GM18511 (cell line): ENCODE data around the gene CLCN7.
A peak's percentile ranks its signal among the peaks of the same experiment; 100 is the strongest.

Experiments
- ATAC-seq: cut with Tn5 transposase; IDR thresholded peaks from one replicate; pipeline ENCODE4 v1.9.1; 2021; ENCODE audit warnings: mild to moderate bottlenecking, moderate library complexity; ENCODE audit not compliant: unreplicated experiment

CLCN7 gene

GRCh38 chr16:1408171-1408837 is 66.5 kb downstream of the CLCN7 start:
- ATAC-seq: peak; percentile 64

- no peak for ATAC-seq
Observed at GRCh38 chr16:1407753-1408152, 67.1 kb downstream of the CLCN7 start.

GRCh38 chr16:1403733-1404132 is 71.1 kb downstream of the CLCN7 start:
- ATAC-seq: no peak

- no peak for ATAC-seq
Observed at GRCh38 chr16:1403036-1403435, 71.8 kb downstream of the CLCN7 start.

- no peak for ATAC-seq
Observed at GRCh38 chr16:1401758-1402154, 73.1 kb downstream of the CLCN7 start.

GRCh38 chr16:1401061-1401757 is 73.6 kb downstream of the CLCN7 start:
- no peak for ATAC-seq

GRCh38 chr16:1398826-1399581 is 75.8 kb downstream of the CLCN7 start:
- ATAC-seq: no peak

GRCh38 chr16:1398351-1398750 is 76.5 kb downstream of the CLCN7 start:
- no peak for ATAC-seq

GRCh38 chr16:1397779-1398178 is 77.0 kb downstream of the CLCN7 start:
- no peak for ATAC-seq

- ATAC-seq: no peak
Observed at GRCh38 chr16:1395444-1396031, 79.3 kb downstream of the CLCN7 start.
